ENCODE data around the gene DHCR24. TPM values are rescaled to one million over a fixed set of nuclear protein-coding genes. Genes with fewer than 3 reads are reported as not detected.

DHCR24 gene
- total and polyA plus RNA-seq, 2 donors (not counting 1 experiment from before 2014, with no cell fraction given) = 5.2 to 13.3 TPM

GRCh38 chr1:54800041-54800898, 86.7 kb downstream of the DHCR24 start:
- Histone ChIP-seq H3K9ac (ENCODE audit: low read length) (peak overlapping the region; percentile 84), H3K27ac (ENCODE audit: low read length in 2 of 2) (peak overlapping the region in 1 of 2 donors; percentile 55), H3K79me2 (ENCODE audit: control insufficient read depth, insufficient read depth, low read length) (peaks cover 7% of the 10 kb centered on the region), H3K27me3 (replicated peaks in 1 of 4; ENCODE audit: control extremely low read depth in 1 of 4, control insufficient read depth in 3 of 4, insufficient read depth in 4 of 4, low read length in 3 of 4) (no peaks in the 10 kb centered on the region), H3K9me3 (ENCODE audit: control extremely low read depth in 1 of 3, control insufficient read depth in 2 of 3, insufficient read depth in 1 of 3, low read length in 2 of 3) (no peaks in the 10 kb centered on the region), H3K4me1 (ENCODE audit: control insufficient read depth in 2 of 2, insufficient read depth in 2 of 2, low read length in 2 of 2) (peaks cover 25 to 31% of the 10 kb centered on the region in 2 donors), H3K4me2 (replicated peaks; ENCODE audit: low read depth, low read length, poor library complexity, severe bottlenecking) (peak overlapping the region; percentile 94), H3K36me3 (replicated peaks in 1 of 2; ENCODE audit: control extremely low read depth in 1 of 2, control insufficient read depth in 1 of 2, extremely low read depth in 1 of 2, insufficient read depth in 2 of 2, low read length in 1 of 2) (peaks cover 0 to 3% of the 10 kb centered on the region in 2 experiments), H3K4me3 (ENCODE audit: control extremely low read depth in 1 of 5, extremely low read depth in 1 of 5, insufficient read depth in 1 of 5, low read depth in 2 of 5, low read length in 4 of 5) (peak overlapping the region in 4 of 5 experiments; percentile 65 to 82 (median 78)), H2AFZ (ENCODE audit: insufficient read depth, low read depth, low read length, poor library complexity, severe bottlenecking) (peak overlapping the region; percentile 92), H4K20me1 (ENCODE audit: control insufficient read depth, insufficient read depth, low read length, poor library complexity, severe bottlenecking) (peaks cover 9% of the 10 kb centered on the region)
- ChIA-PET CTCF (interaction anchor here (1.0 to 2.3 kb wide), 22 partner anchors 8 to 751 kb away, joined by 3 to 20 read pairs (median 6); partner anchors contain the start of genes PARS2, TCEANC2, TMEM59 and TTC4), POLR2A (interaction anchor here (1.0 to 1.8 kb wide), 2 partner anchors 36 to 85 kb away, joined by 3 to 9 read pairs; partner anchors contain the start of gene PARS2)
- TF ChIP-seq EZH2 (IDR thresholded peaks at IDR 0.05; ENCODE audit: borderline replicate concordance, insufficient read depth, low read depth, low read length, poor library complexity, severe bottlenecking) = no peak
- TF ChIP-seq CTCF (IDR thresholded peaks at IDR 0.05) = no peak
- Mint-ChIP-seq H3K9me3 (ENCODE audit: insufficient read depth) (no peaks in the 10 kb centered on the region), H3K27ac (peak overlapping the region; percentile 44), H3K4me3 (peak overlapping the region; percentile 99), H3K27me3 (no peaks in the 10 kb centered on the region), H3K4me1 (peaks cover 32% of the 10 kb centered on the region)
- ATAC-seq (ENCODE audit: low read depth) (no peak), DNase-seq (peak; percentile 19)
- 56% methylated on average over 39 of the region's 39 CpGs for WGBS (ENCODE audit: insufficient coverage)
- intact Hi-C loops (cut with micrococcal nuclease) = loop anchor here (2.0 to 5.0 kb wide), 2 partner anchors 83 to 853 kb away; partner anchors contain the start of genes IFT25 and LRRC42

Other genes starting within 250 kb of the DHCR24 start
- gene MROH7, start 245.4 kb downstream of the DHCR24 start, total RNA-seq = not detected in 2 replicates
- not detected in 2 replicates for gene MROH7, start 245.4 kb downstream of the DHCR24 start, polyA plus RNA-seq
- gene TTC4, start 171.3 kb downstream of the DHCR24 start, total RNA-seq = 19.9 and 23.9 TPM in 2 replicates
- 9.9 and 10.5 TPM in 2 replicates for gene TTC4, start 171.3 kb downstream of the DHCR24 start, polyA plus RNA-seq
- gene PARS2, start 122.7 kb downstream of the DHCR24 start, total RNA-seq = 4.5 and 4.9 TPM in 2 replicates
- 0.25 and 1.00 TPM in 2 replicates for gene PARS2, start 122.7 kb downstream of the DHCR24 start, polyA plus RNA-seq
- 10.4 and 10.9 TPM in 2 replicates for gene TTC22, start 85.9 kb downstream of the DHCR24 start, total RNA-seq
- 5.1 and 7.8 TPM in 2 replicates for gene TTC22, start 85.9 kb downstream of the DHCR24 start, polyA plus RNA-seq
- gene TMEM61, start 93.4 kb upstream of the DHCR24 start, total RNA-seq = not detected in 2 replicates
- gene TMEM61, start 93.4 kb upstream of the DHCR24 start, polyA plus RNA-seq = not detected in 2 replicates
- not detected in 2 replicates for gene BSND, start 111.7 kb upstream of the DHCR24 start, total RNA-seq
- gene BSND, start 111.7 kb upstream of the DHCR24 start, polyA plus RNA-seq = not detected in 2 replicates
- not detected in 2 replicates for gene PCSK9, start 152.4 kb upstream of the DHCR24 start, total RNA-seq
- not detected in 2 replicates for gene PCSK9, start 152.4 kb upstream of the DHCR24 start, polyA plus RNA-seq